NCI-H2029 (cell line): ENCODE measurements around the gene DGKI.

Experiments
- DNase-seq: peaks from one replicate; lab custom pipeline; 2025; lab: John Stamatoyannopoulos, UW

Gene DGKI

DNA sequence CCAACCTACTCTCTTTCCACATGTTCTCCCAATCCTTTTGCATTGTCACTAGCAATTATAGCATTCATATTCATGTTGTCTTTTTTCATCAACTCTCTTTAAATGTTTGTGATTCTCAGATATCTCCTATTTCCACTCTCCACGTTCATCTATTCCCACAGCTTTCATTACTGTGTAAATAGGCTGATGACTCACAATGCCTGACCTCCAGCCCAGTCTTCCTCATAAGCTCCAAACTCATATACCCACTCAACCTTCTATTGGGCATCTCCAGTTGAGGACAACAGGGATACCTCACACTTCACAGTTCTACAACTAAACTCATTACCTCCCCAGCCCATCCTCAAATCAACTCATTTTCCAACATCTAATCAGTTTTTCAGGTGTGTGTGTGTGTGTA, 194.1 kb downstream of the DGKI start:
- DNase-seq: no peak

GRCh38 chr7:137647905-137648565, 198.7 kb downstream of the DGKI start:
- no peak for DNase-seq

GRCh38 chr7:137642472-137642871, 204.3 kb downstream of the DGKI start:
- DNase-seq: no peak

DNA sequence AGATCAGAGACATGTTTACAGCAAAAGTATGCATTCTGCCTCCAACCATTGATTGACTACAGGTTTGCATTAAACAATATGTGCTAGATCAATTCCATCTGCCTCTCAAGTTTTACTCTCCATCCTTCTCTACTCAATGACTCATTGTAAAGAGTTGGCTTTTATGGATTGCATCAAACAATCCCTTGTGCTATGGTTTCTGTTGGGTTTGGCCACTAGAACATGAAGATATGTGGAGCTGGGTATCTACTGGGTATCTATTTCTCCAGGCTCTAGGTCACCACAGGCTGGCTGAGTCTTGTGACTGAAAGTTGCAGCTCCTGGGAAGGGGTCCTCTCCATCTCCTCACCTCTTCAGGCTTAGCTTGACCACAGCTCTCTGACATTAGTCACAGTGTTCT, 204.7 kb downstream of the DGKI start:
- DNase-seq: no peak

GRCh38 chr7:137636376-137636775, 210.4 kb downstream of the DGKI start:
- no peak for DNase-seq

DNA sequence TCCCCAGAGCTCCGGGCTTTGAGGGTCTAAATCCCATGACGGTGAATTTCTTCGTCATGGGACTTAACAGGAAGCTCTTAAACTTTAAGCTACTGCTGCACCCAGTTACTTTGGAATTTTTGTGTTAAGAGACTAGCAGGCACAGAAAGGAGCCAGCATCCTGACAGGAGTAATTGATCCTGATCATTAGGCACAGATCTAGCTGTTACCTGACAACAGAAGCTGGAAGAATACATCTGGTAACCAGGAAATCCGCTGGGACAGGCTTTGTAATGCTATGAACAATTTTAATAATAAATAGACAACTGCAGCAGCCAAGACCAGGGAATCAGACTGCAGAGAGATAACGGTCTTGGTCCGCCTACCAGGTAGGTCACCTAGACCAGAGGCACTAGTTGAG, 210.9 kb downstream of the DGKI start:
- DNase-seq: no peak

DNA sequence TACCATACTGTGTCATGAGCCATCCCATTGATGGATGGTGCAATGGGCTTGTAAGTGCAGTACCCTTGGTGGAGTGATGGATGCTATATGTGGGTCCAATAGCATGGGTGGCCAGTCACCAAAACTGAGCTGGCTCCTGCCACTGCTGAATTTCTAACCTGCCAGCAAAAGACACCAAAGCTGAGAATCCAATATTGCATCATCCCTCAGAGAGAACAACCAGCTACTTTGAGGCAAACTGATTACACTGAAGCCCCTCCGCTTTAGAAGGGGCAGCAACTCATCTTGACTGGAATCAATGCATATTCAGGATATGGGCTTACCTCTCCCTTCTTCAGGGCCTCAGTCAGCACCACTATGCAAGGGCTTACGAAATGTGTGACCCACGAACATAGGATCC, 211.6 kb downstream of the DGKI start:
- no peak for DNase-seq

DNA sequence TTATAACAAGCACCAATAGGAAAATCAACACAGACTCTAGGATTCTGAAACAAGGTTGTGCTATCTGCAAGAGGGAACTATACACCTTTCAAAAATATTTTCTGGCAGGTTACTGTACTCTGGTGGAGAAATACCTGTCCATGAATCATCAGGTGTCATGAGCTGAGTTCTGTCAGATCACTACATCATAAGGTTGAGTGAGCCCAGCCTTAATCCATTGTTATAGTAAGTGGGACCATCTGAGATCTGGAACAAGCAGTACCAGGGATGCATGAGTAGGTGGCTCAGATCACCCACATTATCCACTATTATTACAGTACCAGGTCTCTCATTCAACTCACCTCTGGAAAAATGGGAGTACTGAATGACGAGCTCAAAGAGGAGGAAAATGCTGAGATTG, 212.4 kb downstream of the DGKI start:
- DNase-seq: no peak

DNA sequence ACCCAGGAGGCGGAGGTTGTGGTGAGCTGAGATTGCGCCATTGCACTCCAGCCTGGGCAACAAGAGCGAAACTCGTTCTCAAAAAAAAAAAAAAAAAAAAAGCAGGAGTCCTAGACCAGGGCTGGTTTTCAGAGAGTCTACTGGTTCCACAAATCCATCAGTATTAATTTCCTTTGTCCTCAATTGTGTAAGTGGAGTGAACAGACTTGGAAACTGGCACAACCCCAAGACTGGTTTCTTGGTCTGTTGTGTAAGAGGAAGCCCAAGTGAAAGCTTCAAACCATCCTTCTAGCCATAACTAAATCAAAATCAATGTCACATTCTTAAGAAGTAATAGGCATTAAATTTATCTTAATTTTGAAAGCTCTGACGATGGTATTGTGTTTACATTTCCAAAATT, 213.6 kb downstream of the DGKI start:
- DNase-seq: no peak

DNA sequence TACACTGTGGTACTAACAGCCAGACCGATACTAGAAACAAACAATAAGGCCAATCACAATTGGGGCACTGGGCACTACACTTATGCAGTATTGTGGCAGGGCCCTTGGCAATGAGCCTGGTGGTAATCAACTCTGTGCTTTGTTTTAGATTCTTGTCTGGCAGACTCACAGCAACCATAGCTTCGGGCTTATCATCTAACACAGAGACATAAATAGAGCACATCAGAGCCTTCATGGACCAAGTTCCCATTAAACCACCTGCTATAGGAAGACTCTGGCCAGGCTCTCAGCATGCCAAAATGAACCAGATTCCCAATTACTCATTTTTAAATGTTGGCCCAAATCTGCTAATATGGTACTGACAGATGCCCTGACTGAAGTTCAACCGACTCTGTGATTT, 218.6 kb downstream of the DGKI start:
- no peak for DNase-seq

DNA sequence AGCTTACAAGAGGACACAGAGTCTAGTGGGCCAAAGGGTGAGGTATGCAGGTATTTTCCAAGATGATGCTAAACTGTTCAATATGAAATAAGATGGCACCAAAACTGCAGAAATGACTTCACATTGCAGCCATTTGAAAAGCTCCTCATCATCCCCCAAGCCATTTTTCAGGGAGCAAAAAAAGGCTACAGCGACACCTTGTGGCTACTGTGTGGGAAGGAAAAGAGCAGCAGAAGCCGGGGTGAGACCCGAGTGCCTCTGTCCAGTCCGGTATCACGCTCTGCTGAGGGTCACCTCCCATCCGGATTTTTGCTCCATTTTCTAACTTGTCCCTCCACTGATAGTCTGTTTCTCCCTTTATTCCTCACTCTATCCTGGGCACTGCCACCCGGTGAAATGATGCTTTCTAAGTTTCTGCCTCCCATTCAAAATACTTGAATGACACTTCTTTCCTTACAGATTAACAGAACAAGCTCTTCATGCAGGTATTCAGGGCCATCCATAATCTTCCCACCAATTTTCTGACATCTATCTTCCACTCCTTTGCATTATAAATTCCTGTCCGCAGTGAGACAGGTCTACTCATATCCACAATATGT, 220.2 kb downstream of the DGKI start:
- DNase-seq: peak; percentile 28

- no peak for DNase-seq
These were observed 221.6 kb downstream of the DGKI start for GRCh38 chr7:137625197-137625596.

GRCh38 chr7:137619181-137619580, 227.6 kb downstream of the DGKI start:
- no peak for DNase-seq

DNA sequence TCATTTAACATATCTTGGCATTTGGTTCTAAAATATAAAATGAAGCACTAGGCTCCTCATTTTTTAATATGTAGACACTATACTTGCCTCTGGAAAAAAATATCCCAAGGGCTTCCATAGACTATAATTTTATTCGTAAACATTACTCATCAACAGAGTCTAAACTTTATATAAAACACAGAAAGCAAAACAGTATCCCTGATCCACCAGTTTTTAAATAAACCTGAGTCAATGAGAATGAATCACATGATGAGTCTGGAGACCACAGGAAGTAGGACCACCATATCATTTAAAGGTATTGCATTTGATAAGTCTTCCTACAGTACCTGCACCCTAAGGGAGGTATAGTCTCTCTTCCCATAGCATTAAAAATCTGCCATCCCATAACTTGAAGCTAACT, 228.0 kb downstream of the DGKI start:
- DNase-seq: no peak

DNA sequence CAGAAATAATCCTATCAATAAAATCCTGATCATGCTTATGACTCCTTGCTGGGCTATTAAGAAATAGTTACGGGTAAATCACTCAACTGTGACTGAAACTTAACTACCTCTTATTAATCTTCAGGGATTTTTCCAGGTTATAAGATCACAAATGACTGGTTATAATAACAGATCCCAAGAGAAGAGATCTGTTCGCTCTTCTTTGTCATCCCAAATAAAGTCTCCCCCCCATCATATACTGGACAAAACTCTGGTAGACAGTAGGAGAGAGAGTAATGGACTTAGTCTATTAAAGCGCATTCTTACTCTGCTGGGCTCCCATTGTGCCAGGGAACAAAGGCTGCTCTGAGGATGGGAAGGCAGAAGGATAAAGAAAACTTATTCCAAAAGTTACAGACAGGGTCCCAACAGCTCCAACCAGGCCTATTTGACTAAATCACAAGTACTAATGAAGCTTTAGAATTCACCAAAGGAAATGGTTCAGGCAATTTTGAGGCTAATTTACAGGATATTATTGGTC, 233.7 kb downstream of the DGKI start:
- no peak for DNase-seq

- DNase-seq: no peak
These were observed 235.2 kb downstream of the DGKI start for GRCh38 chr7:137611606-137612005.

- no peak for DNase-seq
These were observed 237.3 kb downstream of the DGKI start for GRCh38 chr7:137609500-137609899.

GRCh38 chr7:137606061-137606674, 240.6 kb downstream of the DGKI start:
- DNase-seq: no peak

DNA sequence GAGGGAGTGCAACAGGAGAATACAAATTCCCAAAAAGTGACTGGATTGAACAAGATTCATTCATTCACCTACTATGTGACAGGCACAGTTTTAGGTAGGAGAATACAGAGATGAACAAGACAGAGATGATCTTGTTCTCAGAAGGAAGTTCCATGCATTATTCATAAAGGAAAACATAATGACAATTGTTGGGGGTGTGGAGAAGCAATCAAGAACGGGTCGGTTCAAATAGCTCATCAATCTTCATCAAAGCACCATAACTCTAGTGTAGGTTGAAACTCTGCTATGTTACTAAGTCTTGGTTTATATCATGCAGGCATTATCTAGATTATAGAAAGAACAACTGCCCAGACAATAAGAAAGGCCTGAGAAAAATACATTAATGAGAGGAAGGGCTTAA, 243.7 kb downstream of the DGKI start:
- DNase-seq: no peak

GRCh38 chr7:137601642-137602041, 245.1 kb downstream of the DGKI start:
- DNase-seq: no peak

GRCh38 chr7:137597856-137598255, 248.9 kb downstream of the DGKI start:
- DNase-seq: no peak

- no peak for DNase-seq
These were observed 253.6 kb downstream of the DGKI start for GRCh38 chr7:137593115-137593711.

- peak; percentile 56 for DNase-seq
These were observed 254.4 kb downstream of the DGKI start for GRCh38 chr7:137592232-137592896.
